ENCODE results near the gene OMP. TPM values are rescaled to one million over a fixed set of nuclear protein-coding genes. Genes with fewer than 3 reads are reported as not detected.

The OMP gene
- total and polyA plus RNA-seq, 2 of the 13 experiments (the other 11 are each of a cell fraction or from before 2014, with no cell fraction given) = not detected

- TF ChIP-seq ZNF460 (CRISPR knock-in tag; IDR thresholded peaks at IDR 0.05; ENCODE audit: borderline replicate concordance) = no peak
- 0 out of 2 replicates have a peak, but pooled peaks have one; percentile 14 for TF ChIP-seq POLR2AphosphoS5 (IDR thresholded peaks at IDR 0.05; ENCODE audit: low read depth, low read length)
- TF ChIP-seq BCL6 (CRISPR knock-in tag; IDR thresholded peaks at IDR 0.05) = no peak
- TF ChIP-seq PHF8 (CRISPR knock-in tag; IDR thresholded peaks at IDR 0.05) = peak; percentile 71
- TF ChIP-seq, protein P1, sequence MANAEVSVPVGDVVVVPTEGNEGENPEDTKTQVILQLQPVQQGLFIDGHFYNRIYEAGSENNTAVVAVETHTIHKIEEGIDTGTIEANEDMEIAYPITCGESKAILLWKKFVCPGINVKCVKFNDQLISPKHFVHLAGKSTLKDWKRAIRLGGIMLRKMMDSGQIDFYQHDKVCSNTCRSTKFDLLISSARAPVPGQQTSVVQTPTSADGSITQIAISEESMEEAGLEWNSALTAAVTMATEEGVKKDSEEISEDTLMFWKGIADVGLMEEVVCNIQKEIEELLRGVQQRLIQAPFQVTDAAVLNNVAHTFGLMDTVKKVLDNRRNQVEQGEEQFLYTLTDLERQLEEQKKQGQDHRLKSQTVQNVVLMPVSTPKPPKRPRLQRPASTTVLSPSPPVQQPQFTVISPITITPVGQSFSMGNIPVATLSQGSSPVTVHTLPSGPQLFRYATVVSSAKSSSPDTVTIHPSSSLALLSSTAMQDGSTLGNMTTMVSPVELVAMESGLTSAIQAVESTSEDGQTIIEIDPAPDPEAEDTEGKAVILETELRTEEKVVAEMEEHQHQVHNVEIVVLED (CRISPR knock-in tag; IDR thresholded peaks at IDR 0.05; ENCODE audit: borderline replicate concordance) = 0 out of 2 replicates have a peak, but pooled peaks have one; percentile 19
- peak; percentile 53; the same call in 1 of the 2 replicates for TF ChIP-seq SAFB2 (CRISPR knock-in tag; IDR thresholded peaks at IDR 0.05; ENCODE audit: borderline replicate concordance, low read depth)
- TF ChIP-seq PLRG1 (conservative IDR thresholded peaks at IDR 0.05) = no peak
- TF ChIP-seq ZSCAN21 (CRISPR knock-in tag; IDR thresholded peaks at IDR 0.05; ENCODE audit: borderline replicate concordance) = peak; percentile 47; the same call in 1 of the 2 replicates
- peak; percentile 52; the same call in 1 of the 2 replicates for TF ChIP-seq KDM2A (CRISPR knock-in tag; IDR thresholded peaks at IDR 0.05; ENCODE audit: borderline replicate concordance, low read depth)
- TF ChIP-seq ZNF501 (CRISPR knock-in tag; IDR thresholded peaks at IDR 0.05) = peak; percentile 74
- peak; percentile 28 for TF ChIP-seq AGO2 (optimal IDR thresholded peaks at IDR 0.05; ENCODE audit: low read depth, low read length)
- TF ChIP-seq ZNF550 (CRISPR knock-in tag; IDR thresholded peaks at IDR 0.05; ENCODE audit: borderline replicate concordance) = peak; percentile 81; the same call in 1 of the 2 replicates
- TF ChIP-seq SRF (IDR thresholded peaks at IDR 0.05; ENCODE audit: low read depth, low read length) = no peak
- no peak; the same call in 1 of the 2 replicates for TF ChIP-seq MXD1 (CRISPR knock-in tag; IDR thresholded peaks at IDR 0.05)
- TF ChIP-seq SUZ12 (IDR thresholded peaks at IDR 0.05; ENCODE audit: low read depth, low read length) = no peak
- peak; percentile 79; the same call in 1 of the 2 replicates for TF ChIP-seq MTF2 (CRISPR knock-in tag; IDR thresholded peaks at IDR 0.05; ENCODE audit: borderline replicate concordance)
- TF ChIP-seq ZNF430 (CRISPR knock-in tag; IDR thresholded peaks at IDR 0.05) = peak; percentile 22; the same call in 1 of the 2 replicates
- TF ChIP-seq DR1 (CRISPR knock-in tag; IDR thresholded peaks at IDR 0.05) = peak; percentile 51; the same call in 1 of the 2 replicates
- TF ChIP-seq TOPORS (CRISPR knock-in tag; IDR thresholded peaks at IDR 0.05) = 0 out of 2 replicates have a peak, but pooled peaks have one; percentile 37
- TF ChIP-seq ZNF354B (CRISPR knock-in tag; IDR thresholded peaks at IDR 0.05) = 0 out of 2 replicates have a peak, but pooled peaks have one; percentile 70
- peak; percentile 45; the same call in 1 of the 2 replicates for TF ChIP-seq SP5 (CRISPR knock-in tag; IDR thresholded peaks at IDR 0.05; ENCODE audit: borderline replicate concordance, low read depth)
Observed at GRCh38 chr11:77066229-77067042, 36.2 kb upstream of the OMP start, which contains the start of gene CAPN5 (continued).

Measured in HepG2 (cell line).